ENCODE data around the gene MICU1.

Gene MICU1

DNA sequence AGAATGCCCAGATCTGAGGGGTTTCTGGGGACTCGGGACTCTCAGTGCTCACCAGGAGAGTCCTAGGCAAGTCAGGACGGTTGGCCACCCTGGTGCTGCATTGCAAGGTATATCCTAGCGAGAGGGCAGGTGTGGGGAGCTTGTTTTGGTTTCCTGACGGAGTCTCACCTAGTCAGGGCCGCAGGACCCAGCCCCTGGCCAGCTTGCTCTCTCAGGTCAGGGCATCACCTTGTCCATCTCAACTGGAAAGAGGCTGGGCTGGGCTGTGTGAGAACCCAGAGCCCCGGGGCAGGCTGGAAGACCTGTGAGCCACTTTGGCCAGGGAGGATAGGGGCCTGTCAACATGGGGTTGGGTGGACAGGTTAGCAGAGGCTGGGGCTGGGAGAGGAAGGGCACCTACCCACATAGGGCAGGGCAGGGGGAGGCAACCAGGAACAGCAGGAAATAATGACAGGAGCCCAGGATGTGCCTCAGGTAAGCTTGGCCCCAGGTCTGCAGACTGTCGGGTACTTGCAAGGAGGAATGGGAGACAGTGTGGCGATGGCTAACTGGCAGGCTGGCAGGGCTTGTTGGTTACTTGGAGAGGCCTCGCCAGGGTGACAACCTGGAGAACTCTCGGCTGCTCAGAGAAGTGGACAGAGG is 302.6 kb downstream of the MICU1 start:
- DNase-seq, result no peak

DNA sequence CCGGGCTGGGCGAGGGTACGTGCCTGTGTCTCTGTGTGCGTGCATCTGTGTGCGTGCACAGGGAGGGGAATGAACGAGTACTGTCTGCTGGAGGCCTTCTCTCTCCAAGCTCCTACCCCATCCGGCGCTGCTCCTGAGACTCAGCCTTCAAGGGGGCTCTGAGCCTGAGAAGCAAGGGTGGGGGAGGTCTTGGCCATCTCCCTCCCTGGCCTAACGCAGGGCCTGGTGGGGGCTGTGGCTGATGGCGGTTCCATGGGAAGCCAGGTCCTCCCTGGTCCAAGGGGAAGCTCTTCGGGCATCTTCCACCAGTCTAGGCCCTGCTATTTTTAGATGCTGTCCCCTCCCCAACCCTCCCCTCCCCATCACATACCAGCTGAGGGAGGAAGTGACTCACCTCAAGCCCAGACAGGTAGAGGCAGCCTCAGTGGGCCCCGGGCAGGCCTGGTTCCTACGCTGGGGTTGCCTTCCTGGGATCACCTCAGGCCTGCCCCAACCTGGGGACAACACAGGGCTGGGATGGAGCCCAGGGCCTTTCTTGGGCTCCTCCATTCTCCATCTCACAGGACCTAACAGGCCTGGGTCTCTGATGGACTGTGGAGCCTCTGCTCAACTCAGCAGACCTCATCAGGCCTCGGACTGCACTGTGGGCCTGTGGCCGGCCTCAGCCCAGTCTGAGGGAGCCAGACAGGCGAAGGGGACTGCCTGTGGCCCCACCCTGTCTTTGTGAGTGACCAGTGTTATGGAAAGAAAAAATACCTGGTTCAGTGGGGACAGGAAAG is 303.4 kb downstream of the MICU1 start:
- DNase-seq, result peak; percentile 55 to 62

DNA sequence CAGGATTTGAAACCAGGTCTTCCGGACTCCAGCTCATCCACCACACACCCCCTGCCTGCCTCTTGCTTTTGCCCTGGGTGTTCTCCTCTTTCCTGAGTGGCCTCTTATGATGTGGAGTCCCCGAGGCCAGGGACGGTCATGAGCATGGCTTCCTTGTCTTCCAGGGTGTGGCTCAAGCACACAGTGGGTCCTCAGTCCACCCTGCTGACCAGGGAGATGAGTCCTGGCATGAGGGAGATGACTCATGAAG is 303.9 kb downstream of the MICU1 start:
- peak in 1 of 2 donors; percentile 47 for DNase-seq

DNA sequence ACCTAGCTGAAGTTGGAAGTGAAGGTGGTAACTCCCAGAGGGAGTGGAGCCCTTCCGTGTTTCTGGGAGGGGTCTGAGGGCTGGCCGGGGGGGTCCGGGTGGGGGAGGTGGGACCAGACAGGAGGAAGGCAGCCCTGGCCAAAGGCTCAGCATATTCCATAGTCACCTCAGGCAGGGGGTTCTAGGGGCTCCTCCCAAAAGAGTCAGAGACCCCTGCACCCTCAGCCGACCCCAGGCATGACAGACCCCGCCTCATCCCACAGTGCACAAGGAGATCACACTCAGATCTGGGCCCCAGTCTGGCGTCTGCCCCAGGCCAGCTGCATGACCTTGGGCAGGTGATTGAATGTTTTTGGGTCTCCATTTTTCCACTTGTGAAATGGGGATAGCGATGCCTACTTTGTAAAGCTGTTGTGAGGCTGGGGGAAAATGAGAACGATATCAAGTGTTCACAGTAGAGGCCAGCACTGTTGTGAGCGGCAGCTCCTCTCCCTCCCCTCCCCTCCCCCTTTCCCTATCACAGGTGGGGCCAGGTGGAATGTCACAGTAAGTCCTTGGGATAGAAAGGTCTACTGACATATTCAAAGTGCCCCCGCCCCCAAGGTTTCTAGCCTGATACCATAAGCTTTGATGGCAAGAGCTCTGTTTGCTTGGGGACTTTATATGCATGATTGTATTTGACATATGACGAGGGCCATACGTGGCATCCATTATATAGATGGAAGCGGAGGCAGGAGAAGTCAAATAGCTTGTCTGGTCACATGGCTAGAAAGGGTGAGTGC is 304.4 kb downstream of the MICU1 start:
- no peak for DNase-seq

DNA sequence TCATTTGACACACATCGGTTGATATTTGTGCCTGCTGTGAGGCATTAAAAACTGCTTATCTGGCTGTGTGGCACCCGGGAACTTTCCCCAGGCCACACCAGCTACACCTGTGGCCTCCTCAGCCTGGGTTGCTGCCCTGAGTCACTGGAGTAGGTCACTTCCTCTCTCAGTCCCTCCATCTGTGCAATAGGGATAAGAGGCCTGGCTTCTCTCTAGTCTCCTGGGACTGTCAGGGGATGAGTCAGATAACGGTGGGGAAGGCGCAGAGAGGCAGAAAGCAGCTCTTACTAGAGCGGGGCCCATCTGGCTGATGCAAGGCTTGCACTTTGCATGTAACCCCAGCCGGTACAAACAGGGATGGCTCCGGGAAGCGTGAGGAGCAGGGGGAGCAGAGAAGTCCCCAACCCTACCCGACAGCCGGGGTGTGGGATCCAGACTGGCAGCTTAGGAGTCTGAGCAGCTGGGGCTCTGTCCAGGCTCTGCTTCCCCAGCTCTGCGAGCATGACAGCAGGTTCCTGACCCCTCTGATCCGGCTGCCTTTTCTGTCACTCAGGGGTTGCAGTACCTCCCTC is 305.1 kb downstream of the MICU1 start:
- peak; percentile 51 to 81 for DNase-seq

DNA sequence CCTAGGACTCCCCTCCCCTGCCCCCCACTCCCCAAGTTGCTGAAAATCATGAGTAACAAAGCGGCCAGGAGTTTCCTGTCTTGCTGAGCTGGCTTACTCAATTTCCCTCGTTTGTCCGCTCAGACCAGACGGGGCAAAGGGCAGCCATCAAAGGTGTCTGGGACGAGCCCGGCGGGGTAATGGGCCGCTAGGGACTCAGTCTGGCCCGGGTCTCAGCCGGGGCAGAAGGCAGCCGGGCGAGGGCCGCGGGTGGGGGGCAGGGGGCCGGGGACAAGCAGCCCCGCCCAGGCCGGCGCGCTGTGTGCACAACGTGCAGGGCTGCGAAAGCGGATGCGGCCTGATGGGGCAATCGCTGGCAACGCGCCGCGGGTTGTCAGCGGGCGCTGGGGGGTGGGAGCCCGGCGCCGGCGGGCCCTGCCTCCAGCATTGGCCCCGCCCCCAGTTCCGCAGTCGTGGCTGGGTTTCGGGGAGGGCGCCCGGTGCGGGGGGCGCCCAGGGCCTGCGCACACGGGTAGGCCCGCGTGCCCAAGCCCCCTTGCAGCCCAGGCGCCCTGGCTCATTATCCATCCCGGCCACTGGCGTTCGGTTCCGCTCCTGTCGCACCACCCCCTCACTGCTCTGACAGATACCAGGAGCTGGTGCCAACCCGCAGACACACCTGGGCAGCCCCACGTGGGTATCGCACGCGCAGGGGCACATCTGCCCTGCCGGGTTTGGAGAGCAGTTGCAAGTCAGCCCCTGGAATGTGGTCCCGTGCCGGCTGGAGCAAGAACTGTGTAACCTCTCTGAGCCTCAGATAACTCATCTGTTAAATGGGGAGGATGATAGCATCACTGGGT is 306.2 kb downstream of the MICU1 start:
- DNase-seq, result peak; percentile 86 to 88

DNA sequence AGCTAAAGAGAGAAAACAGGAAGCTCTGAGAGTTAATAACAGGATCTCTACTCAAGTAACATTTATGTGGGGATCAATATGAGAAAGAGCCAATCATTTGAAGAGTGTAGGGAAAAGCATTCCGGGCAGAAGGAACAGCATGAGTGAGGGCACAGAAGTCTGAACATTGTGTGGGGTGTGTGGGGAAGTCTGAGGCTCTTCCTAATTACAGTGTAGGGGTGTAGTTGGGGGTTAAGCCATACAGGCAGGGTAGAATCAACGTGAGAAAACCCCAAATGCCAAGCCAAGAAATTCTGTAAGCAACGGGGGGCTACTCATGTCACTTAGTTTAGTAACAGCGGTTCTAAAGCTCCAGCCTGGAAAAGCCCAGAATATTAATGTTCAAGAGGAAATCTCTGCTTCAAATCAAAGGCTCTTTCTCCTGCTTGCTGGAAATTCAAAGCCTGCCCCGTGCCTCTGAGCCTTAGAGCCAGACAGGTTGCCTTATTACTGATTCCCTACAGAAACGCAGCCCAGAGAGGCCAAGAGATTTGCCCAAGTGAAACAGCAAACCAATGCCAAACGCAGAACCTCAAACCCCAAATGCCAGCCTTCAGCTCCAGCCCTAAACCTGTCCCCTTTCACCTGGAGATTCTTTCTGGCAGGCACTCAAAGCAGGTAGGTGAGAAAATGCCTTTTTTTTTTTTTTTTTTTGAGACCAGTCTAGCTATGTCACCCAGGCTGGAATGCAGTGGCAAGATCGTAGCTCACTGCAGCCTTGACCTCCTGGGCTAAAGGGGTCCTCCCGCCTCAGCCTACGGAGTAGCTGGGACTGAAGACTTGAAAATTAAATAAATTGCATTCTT is 307.2 kb downstream of the MICU1 start:
- DNase-seq, result no peak

Data from CD4-positive, alpha-beta T cell treated with Interleukin-4 for 1 hour (primary cell).